Endothelial cell (in vitro differentiated cells): Measurements from ENCODE around the gene TTC33. TPM values are rescaled to one million over a fixed set of nuclear protein-coding genes. Genes with fewer than 3 reads are reported as not detected.

Experiments
- DNase-seq: peaks from one replicate; pipeline ENCODE4 v3.0.0; 2021; ENCODE audit warnings: low spot score
- H3K27ac Mint-ChIP-seq: one replicate; pipeline ENCODE4 v1.8.0; 2021; ENCODE audit warnings: mixed read lengths, inconsistent platforms; ENCODE audit not compliant: unreplicated experiment
- H3K27me3 Mint-ChIP-seq: one replicate; pipeline ENCODE4 v1.8.0; 2021; ENCODE audit warnings: mild to moderate bottlenecking, moderate library complexity, mixed read lengths, inconsistent platforms; ENCODE audit not compliant: unreplicated experiment
- H3K36me3 Mint-ChIP-seq: one replicate; pipeline ENCODE4 v1.8.0; 2021; ENCODE audit warnings: mild to moderate bottlenecking, low read depth, mixed read lengths, inconsistent platforms; ENCODE audit not compliant: unreplicated experiment
- H3K4me1 Mint-ChIP-seq: one replicate; pipeline ENCODE4 v1.8.0; 2021; ENCODE audit warnings: mild to moderate bottlenecking, mixed read lengths, inconsistent platforms; ENCODE audit not compliant: unreplicated experiment
- H3K4me3 Mint-ChIP-seq: one replicate; pipeline ENCODE4 v1.8.0; 2021; ENCODE audit warnings: mild to moderate bottlenecking, mixed read lengths, inconsistent platforms; ENCODE audit not compliant: unreplicated experiment
- H3K9me3 Mint-ChIP-seq: one replicate; pipeline ENCODE4 v1.8.0; 2021; ENCODE audit warnings: mixed read lengths, inconsistent platforms; ENCODE audit not compliant: unreplicated experiment
- CTCF ChIP-seq: fragments of 200-600 bp; sonication (generic); IDR thresholded peaks from one replicate; pipeline ENCODE4 v1.5.0; 2021; ENCODE audit warnings: antibody characterized with exemption; ENCODE audit not compliant: unreplicated experiment
- total RNA-seq: library from RNA; stranded (reverse); fragmentation: NEBNext Ultra II Directional; extraction: Animal tissue kit (Norgen Biotek cat#: 25700); gene quantifications from one replicate; pipeline ENCODE4 v1.2.1, GENCODE V29; 2021; ENCODE audit not compliant: unreplicated experiment

Gene TTC33
- total RNA-seq, 1 donor from 2014 or later, result 8.6 TPM

GRCh38 chr5:40683305-40683704 is 72.5 kb downstream of the TTC33 start:
- no peak for DNase-seq
- no peak overlapping the region for H3K4me3 Mint-ChIP-seq
- H3K27me3 Mint-ChIP-seq, result peaks cover 20% of the 10 kb centered on the region
- peaks cover 5% of the 10 kb centered on the region for H3K9me3 Mint-ChIP-seq
- no peaks in the 10 kb centered on the region for H3K36me3 Mint-ChIP-seq
- no peak overlapping the region for H3K27ac Mint-ChIP-seq
- H3K4me1 Mint-ChIP-seq, result peaks cover 20% of the 10 kb centered on the region
- TF ChIP-seq CTCF, result no peak

GRCh38 chr5:40682154-40683017 is 73.4 kb downstream of the TTC33 start:
- peaks cover 5% of the 10 kb centered on the region for H3K9me3 Mint-ChIP-seq
- no peak for TF ChIP-seq CTCF
- H3K27me3 Mint-ChIP-seq, result peaks cover 20% of the 10 kb centered on the region
- peak overlapping the region; percentile 85 for H3K4me3 Mint-ChIP-seq
- H3K27ac Mint-ChIP-seq, result no peak overlapping the region
- H3K4me1 Mint-ChIP-seq, result peaks cover 22% of the 10 kb centered on the region
- no peaks in the 10 kb centered on the region for H3K36me3 Mint-ChIP-seq
- DNase-seq, result no peak

GRCh38 chr5:40681363-40682153 is 74.2 kb downstream of the TTC33 start:
- H3K27me3 Mint-ChIP-seq, result peaks cover 20% of the 10 kb centered on the region
- TF ChIP-seq CTCF, result no peak
- no peak overlapping the region for H3K27ac Mint-ChIP-seq
- H3K4me3 Mint-ChIP-seq, result peak overlapping the region; percentile 85
- no peak for DNase-seq
- H3K36me3 Mint-ChIP-seq, result no peaks in the 10 kb centered on the region
- peaks cover 5% of the 10 kb centered on the region for H3K9me3 Mint-ChIP-seq
- peaks cover 28% of the 10 kb centered on the region for H3K4me1 Mint-ChIP-seq

GRCh38 chr5:40680741-40681362 is 74.9 kb downstream of the TTC33 start:
- no peak for DNase-seq
- H3K27me3 Mint-ChIP-seq, result peaks cover 20% of the 10 kb centered on the region
- TF ChIP-seq CTCF, result peak; percentile 5
- no peak overlapping the region for H3K27ac Mint-ChIP-seq
- no peaks in the 10 kb centered on the region for H3K36me3 Mint-ChIP-seq
- H3K4me1 Mint-ChIP-seq, result peaks cover 30% of the 10 kb centered on the region
- H3K9me3 Mint-ChIP-seq, result peaks cover 5% of the 10 kb centered on the region
- H3K4me3 Mint-ChIP-seq, result peak overlapping the region; percentile 85
